CD4-positive, alpha-beta T cell treated with Interleukin-6 at 100 ng/mL for 8 hours (primary cell): ENCODE results near the gene HAPLN2.
"Not testable (repeated sequence)": the region's sequence is repeated elsewhere in the genome, so short reads cannot be mapped to it uniquely, and the experiment has no call there.

Source experiments
- DNase-seq: peaks from one replicate; pipeline ENCODE4 v3.0.0-alpha.2; 2020; ENCODE audit warnings: mixed read lengths, low spot score

Gene HAPLN2

GRCh38 chr1:156592158-156592909, 26.9 kb upstream of the HAPLN2 start:
- DNase-seq, result no peak

- DNase-seq, result no peak
These were observed 26.1 kb upstream of the HAPLN2 start for GRCh38 chr1:156592910-156593660.

- DNase-seq, result no peak
These were observed 25.6 kb upstream of the HAPLN2 start for GRCh38 chr1:156593661-156593989.

- no peak for DNase-seq
These were observed 25.0 kb upstream of the HAPLN2 start for GRCh38 chr1:156594190-156594589.

GRCh38 chr1:156595016-156595415, 24.2 kb upstream of the HAPLN2 start:
- no peak for DNase-seq

- no peak for DNase-seq
These were observed 22.8 kb upstream of the HAPLN2 start for GRCh38 chr1:156596426-156596825.

- no peak for DNase-seq
These were observed 21.1 kb upstream of the HAPLN2 start for GRCh38 chr1:156598125-156598524.

- no peak for DNase-seq
These were observed 20.3 kb upstream of the HAPLN2 start for GRCh38 chr1:156598731-156599432.

- DNase-seq, result no peak
These were observed 19.4 kb upstream of the HAPLN2 start for GRCh38 chr1:156599811-156600210.

GRCh38 chr1:156600733-156601121, 18.5 kb upstream of the HAPLN2 start:
- DNase-seq, result no peak

GRCh38 chr1:156601122-156601830, 17.9 kb upstream of the HAPLN2 start, which contains the start of gene GPATCH4:
Gene GPATCH4, minus strand, starts transcription at chr1:156601479.
- peak; percentile 72 for DNase-seq

GRCh38 chr1:156601892-156602291, 17.3 kb upstream of the HAPLN2 start:
- no peak for DNase-seq

- no peak for DNase-seq
These were observed 16.6 kb upstream of the HAPLN2 start for GRCh38 chr1:156602557-156602993.

GRCh38 chr1:156607344-156607743, 11.9 kb upstream of the HAPLN2 start:
- not testable (repeated sequence) for DNase-seq

- DNase-seq, result peak; percentile 69
These were observed 11.1 kb upstream of the HAPLN2 start for GRCh38 chr1:156608036-156608674.

GRCh38 chr1:156608981-156609380, 10.2 kb upstream of the HAPLN2 start:
- peak; percentile 55 for DNase-seq

- not testable (repeated sequence) for DNase-seq
These were observed 9.1 kb upstream of the HAPLN2 start for GRCh38 chr1:156610072-156610471.

GRCh38 chr1:156612666-156613065, 6.5 kb upstream of the HAPLN2 start:
- no peak for DNase-seq

GRCh38 chr1:156615946-156616345, 3.3 kb upstream of the HAPLN2 start:
- DNase-seq, result no peak

- no peak for DNase-seq
These were observed 2.8 kb upstream of the HAPLN2 start for GRCh38 chr1:156616463-156616862.

- DNase-seq, result no peak
These were observed 354 bp downstream of the HAPLN2 start for GRCh38 chr1:156619582-156619955.
